GM10847 (cell line): ENCODE results near the gene GRAMD1B.

Experiments
- POLR2A ChIP-seq: IDR thresholded peaks from 2 replicates; pipeline ENCODE4 v1.6.1; 2011; ENCODE audit not compliant: insufficient read length; ENCODE audit errors: extremely low read depth

The GRAMD1B gene

GRCh38 chr11:123653827-123654565, 223.9 kb downstream of the GRAMD1B start:
- no peak for TF ChIP-seq POLR2A

GRCh38 chr11:123654566-123655081, 224.6 kb downstream of the GRAMD1B start, which contains the start of gene SCN3B:
SCN3B (minus strand) TSS chr11:123654624; CDS start chr11:123653801, 823 bp downstream.
- no peak for TF ChIP-seq POLR2A

DNA sequence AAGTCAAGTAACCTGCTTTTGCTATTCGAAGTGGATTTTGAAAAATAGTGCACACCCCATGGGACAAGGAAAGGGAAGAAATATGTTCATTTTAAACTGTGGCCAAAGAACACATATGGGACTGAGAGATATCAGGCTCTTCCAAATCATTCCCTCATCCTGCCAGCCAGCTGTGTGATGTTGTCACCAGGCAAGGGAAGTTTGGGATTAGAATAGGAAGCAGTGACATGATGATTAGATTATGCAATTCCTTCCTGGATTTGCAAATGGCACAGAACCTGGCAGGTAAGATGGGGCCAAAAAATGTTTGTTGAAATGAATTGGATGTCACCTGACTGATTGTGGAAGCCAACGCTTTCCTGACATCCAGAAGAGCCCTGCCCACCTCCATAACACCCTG, 229.2 kb downstream of the GRAMD1B start:
- no peak for TF ChIP-seq POLR2A

DNA sequence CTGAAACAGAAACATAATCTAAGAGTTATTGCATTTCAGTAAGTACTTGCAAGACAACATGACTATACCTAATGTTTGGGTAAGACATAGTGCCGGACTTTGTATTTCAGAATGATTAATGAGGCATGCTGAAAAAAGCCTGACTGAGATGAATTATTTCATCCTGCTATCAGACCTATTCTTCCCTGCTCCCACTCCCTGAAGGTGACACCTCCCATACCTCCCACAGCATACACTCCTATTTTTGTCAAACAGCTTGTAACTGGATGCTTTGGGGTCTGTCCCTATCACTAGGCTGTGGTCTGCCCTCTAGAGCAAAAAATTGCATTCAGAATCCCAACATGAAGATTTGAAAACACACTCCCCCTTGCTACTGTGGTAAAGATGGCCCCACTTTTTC, 235.2 kb downstream of the GRAMD1B start:
- no peak for TF ChIP-seq POLR2A

DNA sequence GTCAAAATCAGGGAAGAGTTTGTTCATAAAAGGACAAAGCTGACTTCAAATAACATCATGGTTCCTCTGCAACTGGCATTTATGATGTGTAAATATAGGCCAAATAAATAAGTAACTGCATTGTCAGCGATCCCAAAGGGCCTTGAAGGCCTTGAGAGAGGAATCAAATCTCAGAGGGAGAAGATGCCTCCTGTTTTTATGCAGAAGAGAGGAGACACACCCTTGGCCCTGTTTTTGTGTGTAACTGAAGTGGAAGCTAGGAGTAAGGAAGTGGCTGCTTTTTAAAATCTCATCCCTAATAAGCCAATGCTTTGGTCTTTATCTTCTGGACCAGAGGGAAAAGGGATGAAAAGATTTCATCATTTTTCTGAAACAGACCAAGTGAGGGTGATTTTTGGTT, 240.0 kb downstream of the GRAMD1B start:
- TF ChIP-seq POLR2A = no peak

GRCh38 chr11:123671534-123671933, 241.5 kb downstream of the GRAMD1B start:
- no peak for TF ChIP-seq POLR2A

GRCh38 chr11:123672568-123672967, 242.5 kb downstream of the GRAMD1B start:
- TF ChIP-seq POLR2A = no peak

DNA sequence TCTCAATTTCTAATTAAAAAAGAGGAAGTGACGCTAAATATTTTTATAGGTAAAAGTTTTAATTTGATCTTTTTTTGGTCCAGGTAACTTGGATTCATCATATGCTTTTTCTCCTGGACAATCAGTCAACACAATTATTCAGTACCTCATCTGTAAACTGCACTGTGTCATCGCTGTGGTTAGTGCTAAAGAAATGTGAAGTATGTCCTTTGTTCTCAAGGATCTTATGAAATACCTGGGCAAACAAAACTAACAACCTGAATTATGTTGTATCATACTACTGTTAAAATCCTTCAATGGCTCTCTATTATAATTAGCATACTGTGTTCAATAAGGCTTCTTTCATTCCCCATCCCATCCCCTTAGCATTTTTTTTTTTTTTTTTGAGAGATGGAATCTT, 244.2 kb downstream of the GRAMD1B start:
- no peak for TF ChIP-seq POLR2A
